ENCODE data around the gene RBM22.

DNA sequence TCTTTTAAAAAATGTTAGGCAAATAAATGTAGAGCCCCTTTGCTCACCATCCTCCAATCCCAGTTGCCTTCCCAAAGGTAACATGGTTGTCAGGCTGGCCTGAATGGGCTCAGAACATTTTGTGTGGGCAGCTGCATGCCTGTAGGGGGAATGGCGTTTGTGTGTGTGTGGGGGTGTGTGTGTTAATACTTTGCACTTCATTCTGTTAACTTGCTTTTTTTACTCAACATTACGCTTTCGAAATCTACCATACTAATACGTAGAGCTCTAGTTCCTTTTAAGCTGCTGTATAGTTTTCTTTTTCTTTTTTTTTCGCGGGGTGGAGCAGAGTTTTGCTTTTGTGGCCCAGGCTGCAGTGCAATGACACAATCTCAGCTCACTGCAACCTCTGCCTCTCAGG lies 25.8 kb downstream of the RBM22 start:
- TF ChIP-seq, protein P1, sequence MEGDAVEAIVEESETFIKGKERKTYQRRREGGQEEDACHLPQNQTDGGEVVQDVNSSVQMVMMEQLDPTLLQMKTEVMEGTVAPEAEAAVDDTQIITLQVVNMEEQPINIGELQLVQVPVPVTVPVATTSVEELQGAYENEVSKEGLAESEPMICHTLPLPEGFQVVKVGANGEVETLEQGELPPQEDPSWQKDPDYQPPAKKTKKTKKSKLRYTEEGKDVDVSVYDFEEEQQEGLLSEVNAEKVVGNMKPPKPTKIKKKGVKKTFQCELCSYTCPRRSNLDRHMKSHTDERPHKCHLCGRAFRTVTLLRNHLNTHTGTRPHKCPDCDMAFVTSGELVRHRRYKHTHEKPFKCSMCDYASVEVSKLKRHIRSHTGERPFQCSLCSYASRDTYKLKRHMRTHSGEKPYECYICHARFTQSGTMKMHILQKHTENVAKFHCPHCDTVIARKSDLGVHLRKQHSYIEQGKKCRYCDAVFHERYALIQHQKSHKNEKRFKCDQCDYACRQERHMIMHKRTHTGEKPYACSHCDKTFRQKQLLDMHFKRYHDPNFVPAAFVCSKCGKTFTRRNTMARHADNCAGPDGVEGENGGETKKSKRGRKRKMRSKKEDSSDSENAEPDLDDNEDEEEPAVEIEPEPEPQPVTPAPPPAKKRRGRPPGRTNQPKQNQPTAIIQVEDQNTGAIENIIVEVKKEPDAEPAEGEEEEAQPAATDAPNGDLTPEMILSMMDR (conservative IDR thresholded peaks at IDR 0.05; ENCODE audit: low read depth, low read length), result no peak
- TF ChIP-seq EZH2 (IDR thresholded peaks at IDR 0.05; ENCODE audit: borderline replicate concordance, low read depth, low read length, poor library complexity, severe bottlenecking), result no peak
